ENCODE results near the gene APOE. TPM values are rescaled to one million over a fixed set of nuclear protein-coding genes. Genes with fewer than 3 reads are reported as not detected.

Gene APOE
- total and polyA plus RNA-seq, 2 of the 13 experiments (the other 11 are each of a cell fraction or from before 2014, with no cell fraction given), result 1,328 to 1,470 TPM

DNA sequence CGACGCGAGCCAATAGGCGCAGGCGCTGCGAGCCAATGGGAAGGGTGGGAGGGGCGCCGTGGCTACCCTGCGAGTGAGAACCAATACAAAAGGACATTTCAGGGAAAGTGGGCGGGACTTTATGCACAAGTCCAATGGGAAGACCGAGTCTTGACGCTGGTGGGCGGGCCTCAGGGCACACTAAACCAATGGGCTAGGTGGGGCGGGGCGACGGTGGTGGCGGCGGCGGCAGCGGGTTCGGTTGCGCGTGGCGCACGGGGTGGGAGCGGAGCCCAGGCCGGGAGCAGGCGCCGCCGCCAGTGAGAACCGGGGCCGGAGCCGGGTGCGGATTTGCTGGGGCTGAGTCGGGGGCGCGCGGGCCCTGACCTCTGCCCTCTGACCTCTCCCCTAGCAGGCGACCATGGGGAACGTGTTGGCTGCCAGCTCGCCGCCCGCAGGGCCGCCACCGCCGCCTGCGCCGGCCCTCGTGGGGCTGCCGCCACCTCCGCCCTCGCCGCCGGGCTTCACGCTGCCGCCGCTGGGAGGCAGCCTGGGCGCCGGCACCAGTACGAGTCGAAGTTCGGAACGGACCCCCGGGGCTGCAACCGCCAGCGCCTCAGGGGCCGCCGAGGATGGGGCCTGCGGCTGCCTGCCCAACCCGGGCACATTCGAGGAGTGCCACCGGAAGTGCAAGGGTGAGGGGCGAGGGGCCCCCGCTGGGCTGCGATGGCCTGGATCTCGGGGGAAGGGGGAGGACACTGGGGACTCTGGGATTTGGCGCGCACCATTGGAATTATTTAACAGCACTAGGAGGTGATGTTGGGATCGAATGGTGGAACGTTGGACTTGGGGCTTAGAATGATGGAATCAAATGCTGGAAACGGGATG lies 14.3 kb upstream of the APOE start, which contains the start of gene TOMM40 (continued):
- TF ChIP-seq HDAC6 (IDR thresholded peaks at IDR 0.05; ENCODE audit: low read depth, low read length) (no peak), ZNF143 (CRISPR knock-in tag; IDR thresholded peaks at IDR 0.05) (no peak), ZNF569 (CRISPR knock-in tag; IDR thresholded peaks at IDR 0.05; ENCODE audit: borderline replicate concordance) (no peak), MAX (IDR thresholded peaks at IDR 0.05) (peak; percentile 89), ZNF724P (CRISPR knock-in tag; IDR thresholded peaks at IDR 0.05; ENCODE audit: borderline replicate concordance) (0 out of 2 replicates have a peak, but pooled peaks have one; percentile 64), ZNF891 (CRISPR knock-in tag; IDR thresholded peaks at IDR 0.05) (no peak), CEBPZ (IDR thresholded peaks at IDR 0.05; ENCODE audit: low read length) (peak; percentile 75), SP4 (CRISPR knock-in tag; IDR thresholded peaks at IDR 0.05) (peak; percentile 100), ZNF687 (CRISPR knock-in tag; IDR thresholded peaks at IDR 0.05) (peak; percentile 60), ETV5 (CRISPR knock-in tag; IDR thresholded peaks at IDR 0.05; ENCODE audit: borderline replicate concordance) (peak; percentile 62), SAP130 (CRISPR knock-in tag; IDR thresholded peaks at IDR 0.05; ENCODE audit: low read depth) (peak; percentile 66), TMF1 (CRISPR knock-in tag; IDR thresholded peaks at IDR 0.05; ENCODE audit: low read depth) (peak; percentile 30; the same call in 1 of the 2 replicates), SNAI1 (CRISPR knock-in tag; IDR thresholded peaks at IDR 0.05; ENCODE audit: borderline replicate concordance) (no peak), SIN3A (IDR thresholded peaks at IDR 0.05; ENCODE audit: borderline replicate concordance, low read depth, low read length) (peak; percentile 36; the same call in 1 of the 2 replicates), SPEN (CRISPR knock-in tag; IDR thresholded peaks at IDR 0.05; ENCODE audit: low read depth) (0 out of 2 replicates have a peak, but pooled peaks have one; percentile 5), CREB1 (IDR thresholded peaks at IDR 0.05) (peak; percentile 83), CREB1 (CRISPR knock-in tag; IDR thresholded peaks at IDR 0.05) (no peak; the same call in 1 of the 2 replicates)
- TF ChIP-seq, protein P1, sequence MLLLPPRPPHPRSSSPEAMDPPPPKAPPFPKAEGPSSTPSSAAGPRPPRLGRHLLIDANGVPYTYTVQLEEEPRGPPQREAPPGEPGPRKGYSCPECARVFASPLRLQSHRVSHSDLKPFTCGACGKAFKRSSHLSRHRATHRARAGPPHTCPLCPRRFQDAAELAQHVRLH (CRISPR knock-in tag; IDR thresholded peaks at IDR 0.05; ENCODE audit: borderline replicate concordance, low read depth), result no peak
- TF ChIP-seq, protein P2, sequence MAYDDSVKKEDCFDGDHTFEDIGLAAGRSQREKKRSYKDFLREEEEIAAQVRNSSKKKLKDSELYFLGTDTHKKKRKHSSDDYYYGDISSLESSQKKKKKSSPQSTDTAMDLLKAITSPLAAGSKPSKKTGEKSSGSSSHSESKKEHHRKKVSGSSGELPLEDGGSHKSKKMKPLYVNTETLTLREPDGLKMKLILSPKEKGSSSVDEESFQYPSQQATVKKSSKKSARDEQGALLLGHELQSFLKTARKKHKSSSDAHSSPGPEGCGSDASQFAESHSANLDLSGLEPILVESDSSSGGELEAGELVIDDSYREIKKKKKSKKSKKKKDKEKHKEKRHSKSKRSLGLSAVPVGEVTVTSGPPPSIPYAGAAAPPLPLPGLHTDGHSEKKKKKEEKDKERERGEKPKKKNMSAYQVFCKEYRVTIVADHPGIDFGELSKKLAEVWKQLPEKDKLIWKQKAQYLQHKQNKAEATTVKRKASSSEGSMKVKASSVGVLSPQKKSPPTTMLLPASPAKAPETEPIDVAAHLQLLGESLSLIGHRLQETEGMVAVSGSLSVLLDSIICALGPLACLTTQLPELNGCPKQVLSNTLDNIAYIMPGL (CRISPR knock-in tag; IDR thresholded peaks at IDR 0.05; ENCODE audit: borderline replicate concordance in 1 of 2, low read depth in 1 of 2), result 0 out of 4 replicates have a peak, but pooled peaks of 1 of the 2 experiments have one; percentile 13

All from HepG2 (cell line).